Glomerular endothelial cell (primary cell): Measurements from ENCODE around the gene MAPT. TPM values are rescaled to one million over a fixed set of nuclear protein-coding genes. Genes with fewer than 3 reads are reported as not detected.
"Not testable (repeated sequence)": the region's sequence is repeated elsewhere in the genome, so short reads cannot be mapped to it uniquely, and the experiment has no call there.

Source experiments
- DNase-seq: peaks from one replicate; pipeline ENCODE4 v3.0.0-alpha.2; 2011; ENCODE audit warnings: low read depth, low spot score; ENCODE audit errors: extremely low read depth
- total RNA-seq: library from RNA; depleted of rRNA; stranded (reverse); fragments of >200 nt; gene quantifications from 2 replicates; pipeline ENCODE4 v1.2.3, GENCODE V29; 2015

MAPT gene
- total RNA-seq, 1 donor from 2014 or later, result 0.12 TPM

- no peak for DNase-seq
Observed at GRCh38 chr17:46002311-46002972, 108.1 kb downstream of the MAPT start.

- DNase-seq, result no peak
Observed at GRCh38 chr17:46002973-46003316, 108.6 kb downstream of the MAPT start.

- DNase-seq, result no peak
Observed at GRCh38 chr17:46003907-46004748, 109.8 kb downstream of the MAPT start.

GRCh38 chr17:46006082-46006481 is 111.7 kb downstream of the MAPT start:
- not testable (repeated sequence) for DNase-seq

- DNase-seq, result no peak
Observed at GRCh38 chr17:46007461-46007965, 113.2 kb downstream of the MAPT start.

GRCh38 chr17:46008591-46008990 is 114.2 kb downstream of the MAPT start:
- no peak for DNase-seq

- DNase-seq, result no peak
Observed at GRCh38 chr17:46009681-46010596, 115.6 kb downstream of the MAPT start.

- DNase-seq, result no peak
Observed at GRCh38 chr17:46010597-46011186, 116.3 kb downstream of the MAPT start.

GRCh38 chr17:46011711-46012505 is 117.6 kb downstream of the MAPT start:
- DNase-seq, result no peak

- no peak for DNase-seq
Observed at GRCh38 chr17:46012506-46013079, 118.2 kb downstream of the MAPT start.

- no peak for DNase-seq
Observed at GRCh38 chr17:46013127-46013501, 118.8 kb downstream of the MAPT start.

GRCh38 chr17:46013502-46014165 is 119.3 kb downstream of the MAPT start:
- no peak for DNase-seq

GRCh38 chr17:46019408-46019925 is 125.1 kb downstream of the MAPT start:
- DNase-seq, result not testable (repeated sequence)

GRCh38 chr17:46020023-46020761 is 125.8 kb downstream of the MAPT start:
- no peak for DNase-seq

GRCh38 chr17:46020998-46021397 is 126.6 kb downstream of the MAPT start:
- no peak for DNase-seq

- not testable (repeated sequence) for DNase-seq
Observed at GRCh38 chr17:46023366-46023765, 129.0 kb downstream of the MAPT start.

GRCh38 chr17:46023783-46024388 is 129.5 kb downstream of the MAPT start:
- no peak for DNase-seq

GRCh38 chr17:46024590-46024989 is 130.2 kb downstream of the MAPT start:
- no peak for DNase-seq
